Measurements from ENCODE around the gene GPR3. TPM values are rescaled to one million over a fixed set of nuclear protein-coding genes. Genes with fewer than 3 reads are reported as not detected.
A peak's percentile ranks its signal among the peaks of the same experiment; 100 is the strongest.

GPR3 gene
- total RNA-seq, 1 donor from 2014 or later: 0.74 TPM

DNA sequence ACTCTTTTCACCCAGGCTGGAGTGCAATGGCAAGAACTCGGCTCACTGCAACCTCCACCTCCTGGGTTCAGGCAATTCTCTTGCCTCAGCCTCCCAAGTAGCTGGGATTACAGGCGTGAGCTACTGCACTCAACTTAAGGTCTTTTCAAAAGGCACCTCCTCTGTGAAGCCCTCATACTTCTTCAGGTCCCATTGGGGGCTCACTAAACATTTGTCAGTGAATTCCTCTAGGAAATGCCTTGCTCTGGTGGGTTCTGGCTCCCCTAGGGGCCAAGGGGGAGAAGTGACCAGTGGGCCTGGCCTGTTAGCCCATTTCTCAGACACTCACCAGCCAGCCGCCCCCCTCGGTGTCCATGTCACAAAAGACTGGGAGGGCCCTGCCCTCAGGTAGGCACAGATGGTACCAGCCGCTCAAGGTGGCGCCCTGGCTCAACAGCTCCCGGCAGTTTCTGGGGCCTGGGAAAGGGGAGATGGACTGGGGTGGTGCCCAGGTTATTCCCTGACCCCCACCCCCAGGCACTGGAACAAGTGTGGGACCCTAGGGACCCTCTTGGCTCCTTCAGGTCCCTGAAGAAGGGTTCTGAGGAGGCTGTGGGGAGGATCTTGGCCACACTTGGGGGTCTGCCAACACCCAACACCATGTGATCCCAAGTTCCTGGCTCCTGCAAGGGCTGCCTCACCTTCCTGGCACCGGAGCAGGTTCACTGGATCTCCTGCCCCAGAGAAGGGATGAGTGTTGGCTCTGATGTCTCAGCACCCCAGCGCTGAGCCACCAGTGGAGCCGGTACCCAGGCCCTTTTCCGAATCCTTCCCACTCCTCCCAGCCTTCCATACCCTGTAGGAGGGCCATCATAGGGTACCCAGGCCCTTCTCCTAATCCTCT is 19.4 kb upstream of the GPR3 start:
- intact Hi-C loops (cut with DNase I): no loop called here
- peaks cover 36% of the 10 kb centered on the region for H3K4me1 ChIP-seq
- DNase-seq (ENCODE audit: extremely low spot score in 2 of 2): no peak

DNA sequence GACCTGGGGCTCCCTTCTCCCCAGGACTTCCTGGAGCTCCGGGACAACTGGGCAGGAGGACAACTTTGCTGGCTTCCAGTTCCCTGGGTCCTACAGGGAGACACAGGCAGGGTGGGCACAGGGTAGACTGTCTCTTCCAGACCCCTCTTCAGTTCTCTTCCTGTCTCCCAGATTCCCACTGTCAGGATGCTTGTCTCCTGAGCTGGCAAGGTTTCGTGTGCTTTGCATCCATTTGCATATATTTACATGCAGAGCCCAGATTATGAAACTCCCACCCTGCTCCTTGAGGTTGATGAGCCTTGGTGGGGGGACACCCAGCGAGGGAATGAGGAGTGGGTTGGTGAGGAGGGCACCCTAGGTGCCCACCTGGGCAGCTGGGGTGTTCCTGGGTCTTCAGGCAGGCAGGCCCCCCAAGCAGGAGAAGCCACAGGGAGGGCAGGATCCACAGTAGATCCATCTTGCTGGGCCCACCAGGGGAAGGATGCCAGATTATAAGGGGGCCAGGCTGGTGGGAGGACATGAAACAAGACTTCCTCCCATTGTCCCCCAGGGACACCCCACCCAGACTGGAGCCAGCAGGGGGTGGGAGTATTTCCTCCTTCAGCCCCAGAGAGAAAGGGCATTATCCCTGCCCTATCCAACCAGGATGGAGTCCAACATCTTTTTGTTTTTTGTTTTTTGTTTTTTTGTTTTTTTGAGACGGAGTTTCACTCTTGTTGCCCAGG is 17.9 kb upstream of the GPR3 start, which contains the start of gene FCN3:
Gene FCN3 (minus strand): TSS at position 463 of the 725 bp plus-strand sequence. CDS start 6 bp downstream, at position 457.
- H3K9me3 ChIP-seq: no peaks in the 10 kb centered on the region
- intact Hi-C loops (cut with DNase I): no loop called here
- no peaks in the 10 kb centered on the region for H3K27me3 ChIP-seq
- no peak within 1 kb of the TSS for H3K27ac ChIP-seq
- H3K4me1 ChIP-seq: peaks cover 36% of the 10 kb centered on the region
- TF ChIP-seq POLR2AphosphoS5 (IDR thresholded peaks at IDR 0.05; ENCODE audit: insufficient read depth in 1 of 2, low read depth in 1 of 2) (no peak), POLR2A (IDR thresholded peaks at IDR 0.05) (no peak)
- TF ChIP-seq, protein P1, sequence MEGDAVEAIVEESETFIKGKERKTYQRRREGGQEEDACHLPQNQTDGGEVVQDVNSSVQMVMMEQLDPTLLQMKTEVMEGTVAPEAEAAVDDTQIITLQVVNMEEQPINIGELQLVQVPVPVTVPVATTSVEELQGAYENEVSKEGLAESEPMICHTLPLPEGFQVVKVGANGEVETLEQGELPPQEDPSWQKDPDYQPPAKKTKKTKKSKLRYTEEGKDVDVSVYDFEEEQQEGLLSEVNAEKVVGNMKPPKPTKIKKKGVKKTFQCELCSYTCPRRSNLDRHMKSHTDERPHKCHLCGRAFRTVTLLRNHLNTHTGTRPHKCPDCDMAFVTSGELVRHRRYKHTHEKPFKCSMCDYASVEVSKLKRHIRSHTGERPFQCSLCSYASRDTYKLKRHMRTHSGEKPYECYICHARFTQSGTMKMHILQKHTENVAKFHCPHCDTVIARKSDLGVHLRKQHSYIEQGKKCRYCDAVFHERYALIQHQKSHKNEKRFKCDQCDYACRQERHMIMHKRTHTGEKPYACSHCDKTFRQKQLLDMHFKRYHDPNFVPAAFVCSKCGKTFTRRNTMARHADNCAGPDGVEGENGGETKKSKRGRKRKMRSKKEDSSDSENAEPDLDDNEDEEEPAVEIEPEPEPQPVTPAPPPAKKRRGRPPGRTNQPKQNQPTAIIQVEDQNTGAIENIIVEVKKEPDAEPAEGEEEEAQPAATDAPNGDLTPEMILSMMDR (IDR thresholded peaks at IDR 0.05): no peak
- no peaks in the 10 kb centered on the region for H3K36me3 ChIP-seq
- no peak for DNase-seq (ENCODE audit: extremely low spot score in 2 of 2)
- no peak within 1 kb of the TSS for H3K4me3 ChIP-seq

More for the DNA sequence above, 19.4 kb upstream of the GPR3 start:
- H3K27me3 ChIP-seq: no peaks in the 10 kb centered on the region
- H3K36me3 ChIP-seq: no peaks in the 10 kb centered on the region
- H3K27ac ChIP-seq: no peak overlapping the region
- H3K9me3 ChIP-seq: no peaks in the 10 kb centered on the region
- TF ChIP-seq POLR2AphosphoS5 (IDR thresholded peaks at IDR 0.05; ENCODE audit: insufficient read depth in 1 of 2, low read depth in 1 of 2) (no peak), POLR2A (IDR thresholded peaks at IDR 0.05) (no peak)
- TF ChIP-seq, protein P1 (IDR thresholded peaks at IDR 0.05): no peak
- H3K4me3 ChIP-seq: no peak overlapping the region

DNA sequence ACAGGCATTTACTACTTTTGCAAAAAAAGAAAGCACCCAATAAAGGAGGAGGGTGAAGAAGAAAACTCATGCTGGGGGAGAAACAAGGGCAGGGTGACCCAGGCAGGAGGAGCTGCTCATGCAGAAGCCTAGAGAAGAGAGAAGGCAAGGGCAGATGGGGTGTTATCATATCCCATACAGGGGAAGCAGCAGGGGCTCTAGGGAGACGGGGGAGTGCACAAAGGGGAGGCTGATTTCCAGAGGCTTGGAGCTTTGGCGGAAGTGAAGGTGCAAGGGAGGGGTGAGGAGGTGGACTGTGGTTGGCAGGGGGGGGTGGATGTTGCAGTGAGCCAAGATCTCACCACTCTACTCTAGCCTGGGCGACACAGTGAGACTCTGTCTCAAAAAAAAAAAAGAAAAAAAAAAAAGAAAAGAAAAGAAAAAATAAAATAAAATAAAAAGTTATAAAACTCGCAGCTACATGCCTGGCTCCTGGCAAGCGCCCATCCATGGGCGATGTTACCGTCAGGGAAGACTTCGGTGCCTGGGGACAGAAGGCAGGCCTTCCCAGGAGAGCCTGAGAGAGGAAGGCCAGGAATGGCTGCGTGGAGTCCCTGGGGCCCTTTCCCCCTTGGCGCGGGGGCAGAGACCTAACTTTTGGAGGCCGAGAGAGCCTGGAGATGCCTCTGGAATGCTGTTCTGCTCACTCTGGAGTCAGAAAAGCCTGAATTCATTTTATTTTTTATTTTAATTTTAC is 14.5 kb upstream of the GPR3 start:
- Histone ChIP-seq H3K4me1 (peaks cover 67% of the 10 kb centered on the region), H3K9me3 (no peaks in the 10 kb centered on the region), H3K27me3 (no peaks in the 10 kb centered on the region), H3K4me3 (no peak overlapping the region), H3K27ac (peak overlapping the region; percentile 77), H3K36me3 (no peaks in the 10 kb centered on the region)
- no peak for DNase-seq (ENCODE audit: extremely low spot score in 2 of 2)
- TF ChIP-seq POLR2A (IDR thresholded peaks at IDR 0.05) (no peak), POLR2AphosphoS5 (IDR thresholded peaks at IDR 0.05; ENCODE audit: insufficient read depth in 1 of 2, low read depth in 1 of 2) (no peak)
- TF ChIP-seq, protein P1 (IDR thresholded peaks at IDR 0.05): no peak
- intact Hi-C loops (cut with DNase I): no loop called here

DNA sequence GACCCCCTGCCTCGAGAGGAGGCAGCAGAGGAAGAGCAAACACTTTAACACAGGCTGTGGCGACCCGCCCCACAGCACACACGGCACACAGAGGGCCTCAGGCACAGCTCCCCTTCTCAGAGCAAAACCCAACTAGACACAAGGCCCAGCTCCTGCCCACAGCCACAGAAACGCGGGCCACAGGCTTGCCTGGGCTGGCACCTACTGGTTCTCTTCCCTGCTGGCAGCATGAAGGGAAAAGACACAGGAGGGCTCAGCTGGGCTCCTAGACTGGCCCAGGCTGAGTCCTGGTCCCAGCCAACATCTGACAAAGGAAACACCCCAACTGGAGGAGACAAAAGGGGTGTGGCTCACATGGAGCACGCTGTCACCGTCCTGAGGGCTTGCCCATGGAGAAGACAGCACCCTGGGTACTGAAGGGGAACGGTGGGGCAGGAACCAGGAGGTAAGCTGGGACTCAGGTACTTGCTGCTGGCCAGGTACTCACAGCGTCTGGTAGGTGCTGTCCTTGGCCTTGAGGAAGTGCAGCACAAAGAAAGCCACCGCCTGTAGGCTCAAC is 12.8 kb upstream of the GPR3 start:
- no peak for DNase-seq (ENCODE audit: extremely low spot score in 2 of 2)
- Histone ChIP-seq H3K36me3 (no peaks in the 10 kb centered on the region), H3K27me3 (no peaks in the 10 kb centered on the region), H3K27ac (peak overlapping the region; percentile 77), H3K9me3 (no peaks in the 10 kb centered on the region), H3K4me3 (no peak overlapping the region), H3K4me1 (peaks cover 66% of the 10 kb centered on the region)
- TF ChIP-seq POLR2AphosphoS5 (IDR thresholded peaks at IDR 0.05; ENCODE audit: insufficient read depth in 1 of 2, low read depth in 1 of 2): peak; percentile 21 to 25
- TF ChIP-seq, protein P1 (IDR thresholded peaks at IDR 0.05): no peak
- intact Hi-C loops (cut with DNase I): no loop called here

All from vagina (tissue), 2 donors.